GM21423 (cell line): Measurements from ENCODE around the gene IL12A.

Experiments used
- ATAC-seq: cut with Tn5 transposase; IDR thresholded peaks from one replicate; pipeline ENCODE4 v1.9.1; 2021; ENCODE audit warnings: mild to moderate bottlenecking, moderate library complexity; ENCODE audit not compliant: unreplicated experiment

The IL12A gene

GRCh38 chr3:159988617-159989271, at the start of gene IL12A:
TSS of gene IL12A (plus strand) at chr3:159988835.
- ATAC-seq: peak; percentile 94

GRCh38 chr3:159941038-159942000, 47.3 kb upstream of the IL12A start:
- peak; percentile 75 for ATAC-seq

DNA sequence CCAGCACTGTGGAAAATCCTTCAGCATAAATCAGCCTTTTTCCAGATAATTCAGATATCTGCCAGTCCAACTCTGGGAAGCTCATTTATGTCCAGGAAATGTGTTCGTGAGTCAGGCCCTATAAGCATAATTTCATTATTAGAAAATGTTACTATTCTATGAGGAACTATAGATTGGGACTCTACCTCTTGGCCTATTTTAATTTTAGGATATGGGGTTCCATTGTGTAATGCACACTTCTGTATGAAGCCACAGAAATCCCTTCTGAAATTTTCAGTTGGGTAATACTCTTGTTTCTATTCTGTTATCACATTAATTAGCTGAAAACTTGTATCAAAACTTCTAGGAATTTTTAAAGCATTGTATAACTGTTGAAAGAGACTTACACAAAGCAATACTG, 43.9 kb upstream of the IL12A start:
- no peak for ATAC-seq

DNA sequence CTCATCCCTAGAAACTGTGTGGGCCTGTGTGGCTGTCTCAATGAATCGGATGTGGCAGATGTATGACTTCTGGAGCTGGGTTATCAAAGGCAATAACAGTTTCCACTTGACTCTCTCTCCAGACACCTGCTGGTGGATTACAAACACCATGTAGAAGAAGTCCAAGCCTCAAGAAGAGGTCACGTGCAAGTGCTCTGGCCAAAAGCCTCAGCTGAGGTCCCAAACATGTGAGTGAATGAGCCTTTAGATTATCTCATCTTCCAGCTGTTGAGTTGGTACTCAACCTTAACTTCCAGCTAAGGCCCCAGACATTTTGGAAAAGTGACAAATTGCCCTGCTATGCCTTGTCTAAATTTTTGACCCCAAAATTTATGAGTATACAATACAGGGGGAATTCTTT, 42.7 kb upstream of the IL12A start:
- no peak for ATAC-seq

DNA sequence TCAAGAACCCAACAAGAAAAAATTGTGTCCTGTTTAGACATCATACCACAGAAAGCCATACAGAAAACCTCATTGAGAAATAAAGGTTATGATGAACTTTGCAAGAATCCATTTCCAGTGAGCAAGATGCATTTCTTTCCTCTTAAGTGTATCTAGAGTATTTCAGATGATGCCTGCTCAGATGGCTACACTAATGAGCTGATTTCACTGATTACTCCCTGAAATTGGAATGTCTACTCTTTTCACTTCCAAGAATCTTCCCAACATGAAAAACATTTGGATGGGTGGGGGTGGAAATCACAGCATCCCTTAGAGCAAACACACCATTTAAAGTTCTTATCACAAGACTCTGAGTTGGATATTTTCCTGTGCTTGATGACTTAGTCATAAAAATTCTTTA, 41.4 kb upstream of the IL12A start:
- ATAC-seq: no peak

- ATAC-seq: no peak
These were observed 40.0 kb upstream of the IL12A start for GRCh38 chr3:159948429-159949144.

DNA sequence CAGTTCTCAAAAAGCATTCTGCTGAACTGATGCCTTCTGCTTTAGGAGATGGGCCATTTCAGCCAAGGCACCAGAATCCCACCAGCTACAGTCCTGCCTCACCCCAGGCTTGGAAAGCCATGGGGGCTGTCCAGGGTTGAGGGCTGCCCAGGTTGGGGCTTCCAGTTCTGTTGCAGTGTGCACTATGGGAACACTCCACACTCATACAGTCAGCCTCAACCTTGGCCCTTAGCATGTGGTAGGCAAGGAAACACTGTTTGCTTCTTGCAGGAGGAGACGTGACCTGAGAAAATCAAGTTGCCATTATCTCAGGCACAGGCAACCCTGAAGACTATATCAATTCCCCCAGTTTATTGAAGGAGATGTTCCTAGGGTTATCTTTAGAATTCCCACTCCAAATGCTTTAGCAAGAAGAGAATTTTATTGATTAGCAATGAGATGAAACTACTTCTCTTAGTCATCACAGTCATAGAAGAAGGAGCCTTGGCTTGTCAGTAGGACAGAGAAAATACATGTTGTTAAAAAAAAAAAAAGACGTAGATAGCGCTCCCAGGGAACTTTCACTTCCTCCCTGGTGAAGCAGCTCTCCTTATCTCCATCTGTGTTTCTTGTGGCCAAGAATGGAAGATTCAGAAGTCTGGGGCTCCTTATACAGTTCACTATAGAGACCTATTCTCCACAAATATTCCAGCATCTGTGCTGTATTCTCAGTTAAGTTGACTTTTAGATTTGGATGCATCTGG, 38.3 kb upstream of the IL12A start:
- peak; percentile 84 for ATAC-seq

DNA sequence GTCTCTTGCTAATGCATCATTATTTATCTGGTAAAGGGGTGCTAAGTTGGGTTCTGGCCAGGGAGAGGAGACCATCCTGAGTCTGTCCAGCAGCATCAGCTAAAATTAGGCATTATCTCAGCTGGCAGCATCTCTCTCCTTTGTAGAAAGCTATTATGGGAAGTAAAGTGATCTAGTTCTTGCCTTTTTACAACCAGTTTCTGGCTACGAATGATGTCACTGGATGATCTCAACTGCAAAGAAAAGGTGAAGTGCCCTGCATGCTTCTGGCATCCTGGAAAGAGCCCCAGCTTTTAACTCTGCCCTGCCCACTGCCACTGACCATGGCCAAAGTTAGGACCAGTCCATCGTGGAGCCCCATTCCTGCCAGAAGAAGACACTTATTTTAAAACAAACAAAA, 37.1 kb upstream of the IL12A start:
- no peak for ATAC-seq

GRCh38 chr3:159953325-159954085, 35.1 kb upstream of the IL12A start:
- ATAC-seq: no peak

- no peak for ATAC-seq
These were observed 28.2 kb upstream of the IL12A start for GRCh38 chr3:159960188-159961148.

DNA sequence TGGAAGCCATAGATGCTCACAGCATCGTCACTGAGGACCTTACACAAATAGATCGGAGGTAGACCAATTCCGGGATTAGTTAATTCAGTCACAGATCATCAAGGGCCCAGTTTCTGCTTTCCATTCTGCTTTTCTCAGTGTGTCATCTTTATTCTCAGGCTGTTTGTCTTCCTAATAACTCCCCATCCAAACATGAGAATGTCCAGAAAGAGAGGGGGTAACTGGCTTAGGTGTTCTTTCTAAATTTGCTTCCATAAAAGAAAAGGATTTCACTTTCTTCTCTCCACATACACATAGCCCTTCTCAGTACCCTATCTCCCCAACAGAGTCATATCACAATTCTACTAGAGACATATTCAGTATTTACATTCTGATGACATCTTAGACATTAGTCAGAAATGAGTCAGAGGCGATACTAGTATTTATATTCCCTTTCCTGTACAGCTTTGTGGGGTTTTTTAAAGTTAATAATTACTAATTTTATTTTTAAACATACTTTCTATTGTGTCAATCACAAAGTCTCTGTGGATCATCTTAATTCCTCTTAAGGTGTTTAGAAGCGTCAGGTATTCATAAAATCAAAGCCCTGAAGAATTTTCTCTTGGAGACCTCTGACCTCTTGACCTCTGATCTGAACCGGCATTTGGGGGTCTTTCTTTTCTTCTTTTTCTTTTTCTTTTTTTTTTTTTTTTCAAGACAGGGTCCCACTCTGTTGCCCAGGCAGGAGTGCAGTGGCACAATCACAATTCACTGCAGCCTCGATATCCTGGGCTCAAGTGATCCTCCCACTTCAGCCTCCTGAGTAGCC, 24.3 kb upstream of the IL12A start:
- ATAC-seq: peak; percentile 100

DNA sequence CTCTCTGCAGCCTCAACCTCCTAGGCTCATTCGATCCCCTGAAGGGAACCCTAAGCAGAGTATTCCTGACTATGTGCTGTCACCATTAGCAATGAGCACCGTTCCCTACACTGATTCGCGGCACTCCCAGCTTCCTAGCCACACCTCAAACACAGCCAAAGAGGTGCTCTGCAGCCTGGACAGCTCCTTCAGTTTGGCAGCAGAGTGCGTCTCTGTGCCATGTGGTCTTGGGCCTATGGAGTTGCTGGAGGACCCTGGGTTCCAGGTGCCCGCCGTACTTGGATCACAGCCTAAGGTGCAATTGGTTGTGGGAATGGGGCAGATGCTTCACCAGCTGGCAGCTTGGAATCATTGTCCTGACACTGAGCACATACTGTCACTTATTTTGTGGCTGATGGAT, 17.3 kb upstream of the IL12A start:
- ATAC-seq: no peak

DNA sequence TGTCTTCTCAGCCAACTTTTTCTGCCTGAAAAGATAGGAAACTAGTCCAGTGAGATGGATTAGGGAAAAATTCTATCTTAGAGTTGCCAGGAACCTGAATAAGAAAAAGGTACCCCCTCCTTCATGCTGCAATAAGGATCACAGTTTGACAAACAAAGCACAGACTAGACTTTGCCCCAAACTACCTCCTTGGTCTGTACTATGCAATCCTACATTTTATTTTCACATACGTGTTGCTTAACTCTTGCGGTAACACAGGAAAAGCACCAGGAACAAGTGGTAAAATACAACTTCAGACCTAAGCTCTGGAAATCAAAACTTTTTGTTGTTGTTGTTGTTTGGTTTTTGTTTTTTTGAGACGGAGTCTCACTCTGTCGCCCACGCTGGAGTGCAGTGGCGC, 11.3 kb upstream of the IL12A start:
- ATAC-seq: no peak

- peak; percentile 86 for ATAC-seq
These were observed 10.3 kb upstream of the IL12A start for GRCh38 chr3:159978353-159978752.

DNA sequence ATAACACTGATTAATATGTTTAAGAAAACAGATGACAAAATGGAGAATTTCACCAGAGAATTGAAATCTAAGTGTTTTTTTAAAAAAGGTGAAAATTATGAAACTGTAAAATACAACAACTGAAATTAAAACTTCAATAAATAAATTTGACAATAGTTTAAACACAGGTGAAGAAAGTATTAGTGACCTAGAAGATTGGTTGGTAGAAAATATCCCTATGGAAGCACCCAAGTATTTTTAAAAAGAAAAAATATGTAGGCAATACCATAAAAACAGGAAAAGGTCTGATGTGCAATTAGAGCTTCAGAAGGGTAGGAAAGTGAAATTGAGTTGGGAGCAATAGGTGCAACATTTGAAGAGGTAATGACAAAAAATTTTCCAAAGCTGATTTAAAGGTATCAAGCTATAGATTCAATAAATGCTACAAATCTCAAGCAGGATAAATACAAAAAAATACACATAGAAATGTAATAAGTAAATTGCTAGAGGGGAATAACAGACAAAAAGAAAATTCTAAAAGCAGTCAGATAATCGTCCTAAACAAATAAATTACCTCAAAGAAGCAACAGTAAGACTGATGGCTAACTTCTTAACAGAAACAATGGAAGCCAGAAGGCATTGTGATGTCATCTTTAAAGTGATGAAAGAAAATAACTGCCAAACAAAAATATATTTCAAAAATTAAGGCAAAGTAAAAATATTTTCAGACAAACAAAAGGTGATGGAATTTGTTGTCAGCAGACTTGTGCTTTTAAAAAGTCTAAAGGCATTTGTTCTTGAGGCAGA, 9.5 kb upstream of the IL12A start:
- no peak for ATAC-seq

DNA sequence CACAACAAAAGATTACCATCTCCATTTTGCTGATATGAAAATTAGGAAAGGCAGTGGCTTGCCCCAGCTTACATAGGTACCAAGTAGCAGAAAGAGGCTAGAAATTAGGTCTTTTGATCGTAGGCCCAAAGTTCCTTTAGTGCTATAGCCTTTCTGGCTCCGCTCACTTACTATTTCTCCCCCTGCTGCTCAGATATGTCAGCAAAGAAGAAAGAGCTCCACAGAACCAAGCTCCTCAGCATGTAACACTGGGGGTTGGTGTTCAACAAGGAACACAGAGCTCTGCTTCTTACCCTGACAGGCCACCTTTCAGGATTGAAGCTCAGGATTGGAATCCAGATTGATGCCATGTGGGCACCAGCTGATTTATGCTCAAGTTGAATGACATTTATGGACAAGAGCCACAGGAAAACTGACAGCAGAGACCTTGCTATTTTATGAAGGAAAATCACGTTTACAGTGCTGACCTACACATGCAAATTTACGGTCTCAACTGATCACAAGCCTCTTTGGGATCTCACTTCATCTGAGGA, 6.1 kb upstream of the IL12A start:
- ATAC-seq: no peak

- ATAC-seq: no peak
These were observed 1.3 kb upstream of the IL12A start for GRCh38 chr3:159987291-159987711.
